Kidney epithelial cell (primary cell): ENCODE measurements around the gene GALK1. TPM values are rescaled to one million over a fixed set of nuclear protein-coding genes. Genes with fewer than 3 reads are reported as not detected.

Source experiments
- DNase-seq: peaks from one replicate; pipeline ENCODE4 v3.0.0-alpha.2; 2010; ENCODE audit warnings: low read depth
- H3K27me3 ChIP-seq: 2 replicates; pipeline ENCODE4 v1.6.0; 2011; ENCODE audit warnings: low read length; ENCODE audit not compliant: control insufficient read depth, insufficient read depth
- H3K36me3 ChIP-seq: 2 replicates; pipeline ENCODE4 v1.5.1; 2011; ENCODE audit warnings: low read length; ENCODE audit not compliant: control insufficient read depth, insufficient read depth
- H3K4me3 ChIP-seq: 2 replicates; pipeline ENCODE4 v1.5.1; 2011; ENCODE audit warnings: low read depth, mild to moderate bottlenecking, control low read depth, low read length
- total RNA-seq: library from RNA; depleted of rRNA; stranded (reverse); fragments of >200 nt; gene quantifications from 2 replicates; pipeline ENCODE4 v1.2.3, GENCODE V29; 2015
- TF ChIP-seq, protein P1 (sequence below): IDR thresholded peaks from 2 replicates; pipeline ENCODE4 v1.5.1; 2011; ENCODE audit warnings: mild to moderate bottlenecking, moderate library complexity, low read length, control low read depth, inconsistent platforms; ENCODE audit not compliant: insufficient read depth, poor library complexity, severe bottlenecking

Gene GALK1
- total RNA-seq, 1 donor from 2014 or later, result 21.2 TPM

DNA sequence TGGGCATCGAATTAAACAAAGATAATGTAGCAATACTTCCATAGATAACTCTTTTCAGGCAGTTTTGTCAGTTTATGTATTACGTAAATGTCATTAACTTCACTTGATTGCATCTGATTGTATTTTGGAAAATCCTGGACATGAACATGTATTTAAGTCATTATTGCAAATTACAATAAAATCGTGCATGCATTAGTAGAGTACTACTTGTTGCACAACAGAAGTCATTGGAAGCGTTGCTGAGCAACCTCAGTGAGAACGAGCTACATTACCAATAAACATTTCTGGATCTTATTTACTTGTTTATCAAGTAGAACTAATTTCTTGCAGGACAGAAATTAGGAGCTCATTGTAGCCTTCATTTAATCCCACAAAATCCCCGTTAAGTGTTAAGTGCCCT, 26.3 kb upstream of the GALK1 start:
- H3K36me3 ChIP-seq, result peaks cover 2% of the 10 kb centered on the region
- TF ChIP-seq, protein P1, sequence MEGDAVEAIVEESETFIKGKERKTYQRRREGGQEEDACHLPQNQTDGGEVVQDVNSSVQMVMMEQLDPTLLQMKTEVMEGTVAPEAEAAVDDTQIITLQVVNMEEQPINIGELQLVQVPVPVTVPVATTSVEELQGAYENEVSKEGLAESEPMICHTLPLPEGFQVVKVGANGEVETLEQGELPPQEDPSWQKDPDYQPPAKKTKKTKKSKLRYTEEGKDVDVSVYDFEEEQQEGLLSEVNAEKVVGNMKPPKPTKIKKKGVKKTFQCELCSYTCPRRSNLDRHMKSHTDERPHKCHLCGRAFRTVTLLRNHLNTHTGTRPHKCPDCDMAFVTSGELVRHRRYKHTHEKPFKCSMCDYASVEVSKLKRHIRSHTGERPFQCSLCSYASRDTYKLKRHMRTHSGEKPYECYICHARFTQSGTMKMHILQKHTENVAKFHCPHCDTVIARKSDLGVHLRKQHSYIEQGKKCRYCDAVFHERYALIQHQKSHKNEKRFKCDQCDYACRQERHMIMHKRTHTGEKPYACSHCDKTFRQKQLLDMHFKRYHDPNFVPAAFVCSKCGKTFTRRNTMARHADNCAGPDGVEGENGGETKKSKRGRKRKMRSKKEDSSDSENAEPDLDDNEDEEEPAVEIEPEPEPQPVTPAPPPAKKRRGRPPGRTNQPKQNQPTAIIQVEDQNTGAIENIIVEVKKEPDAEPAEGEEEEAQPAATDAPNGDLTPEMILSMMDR, result no peak
- H3K4me3 ChIP-seq, result no peak overlapping the region
- no peaks in the 10 kb centered on the region for H3K27me3 ChIP-seq
- DNase-seq, result no peak

- TF ChIP-seq, protein P1, result no peak
- H3K36me3 ChIP-seq, result no peaks in the 10 kb centered on the region
- no peaks in the 10 kb centered on the region for H3K27me3 ChIP-seq
- H3K4me3 ChIP-seq, result peak overlapping the region; percentile 70
- DNase-seq, result no peak
These were observed 20.3 kb upstream of the GALK1 start for GRCh38 chr17:75785016-75785890.

DNA sequence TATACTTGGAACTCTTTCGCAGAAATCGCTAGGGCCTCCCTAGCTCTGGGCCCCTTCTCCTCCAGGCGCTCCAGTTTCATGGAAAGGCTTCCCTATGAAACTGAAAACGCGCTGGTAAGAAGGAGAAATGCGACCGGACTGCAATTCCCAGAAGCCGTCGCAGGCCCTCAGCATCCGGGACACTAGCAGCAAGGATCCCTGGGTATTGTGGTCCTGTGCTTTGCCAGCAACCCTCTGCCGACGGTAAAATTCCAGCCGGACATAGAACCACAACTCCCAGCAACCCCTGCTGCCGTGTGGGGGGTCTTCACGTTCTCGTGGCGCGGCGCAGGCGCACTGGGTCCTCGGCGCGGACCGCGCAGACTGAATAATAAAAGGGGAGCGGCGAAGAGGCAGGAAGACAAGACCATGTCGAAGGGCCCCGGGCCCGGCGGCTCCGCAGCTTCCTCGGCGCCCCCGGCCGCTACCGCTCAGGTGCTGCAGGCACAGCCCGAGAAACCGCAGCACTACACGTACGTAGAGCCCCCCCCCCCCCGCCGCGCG, 19.6 kb upstream of the GALK1 start, which contains the start of gene UNK:
Gene UNK, plus strand, starts transcription at position 334 of the 543 bp plus-strand sequence. Its CDS starts 75 bp downstream, at position 409.
- TF ChIP-seq, protein P1, result no peak
- H3K4me3 ChIP-seq, result peak within 1 kb of the TSS; percentile 70
- DNase-seq, result peak; percentile 96
- no peaks in the 10 kb centered on the region for H3K36me3 ChIP-seq
- H3K27me3 ChIP-seq, result no peaks in the 10 kb centered on the region

DNA sequence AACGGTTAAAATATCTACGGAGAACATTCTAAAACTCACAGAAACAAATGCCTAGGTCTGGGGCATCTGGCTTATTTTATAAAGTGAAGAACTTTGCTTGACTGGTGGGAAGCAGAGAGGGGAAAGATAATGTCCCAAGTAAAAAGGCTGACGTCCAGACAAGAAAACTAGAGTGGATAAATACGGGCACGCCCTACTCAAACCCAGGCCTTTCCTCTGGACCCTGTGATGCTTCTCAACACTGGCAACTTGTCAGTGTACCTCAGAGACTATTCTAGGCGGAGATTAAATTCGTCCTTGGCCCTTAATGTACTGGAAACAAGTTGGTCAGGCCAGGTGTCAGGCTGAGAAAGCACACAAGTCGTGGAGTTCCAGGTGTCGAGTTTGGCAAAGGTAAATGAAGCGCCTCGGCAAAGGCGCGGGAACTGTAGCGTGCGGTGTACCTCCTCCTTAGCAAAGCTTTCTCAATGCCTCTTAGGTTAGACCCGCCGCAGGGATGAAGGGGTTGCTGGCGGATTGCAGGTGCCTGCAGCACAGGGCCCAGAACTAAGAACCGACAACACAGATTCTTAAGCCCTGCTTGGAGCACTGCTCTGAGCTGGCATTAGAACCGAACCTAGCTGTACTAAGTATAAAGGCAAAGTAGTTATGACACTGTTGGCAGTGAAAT, 18.9 kb upstream of the GALK1 start:
- no peaks in the 10 kb centered on the region for H3K36me3 ChIP-seq
- H3K4me3 ChIP-seq, result peak overlapping the region; percentile 70
- H3K27me3 ChIP-seq, result no peaks in the 10 kb centered on the region
- DNase-seq, result no peak
- TF ChIP-seq, protein P1, result no peak

DNA sequence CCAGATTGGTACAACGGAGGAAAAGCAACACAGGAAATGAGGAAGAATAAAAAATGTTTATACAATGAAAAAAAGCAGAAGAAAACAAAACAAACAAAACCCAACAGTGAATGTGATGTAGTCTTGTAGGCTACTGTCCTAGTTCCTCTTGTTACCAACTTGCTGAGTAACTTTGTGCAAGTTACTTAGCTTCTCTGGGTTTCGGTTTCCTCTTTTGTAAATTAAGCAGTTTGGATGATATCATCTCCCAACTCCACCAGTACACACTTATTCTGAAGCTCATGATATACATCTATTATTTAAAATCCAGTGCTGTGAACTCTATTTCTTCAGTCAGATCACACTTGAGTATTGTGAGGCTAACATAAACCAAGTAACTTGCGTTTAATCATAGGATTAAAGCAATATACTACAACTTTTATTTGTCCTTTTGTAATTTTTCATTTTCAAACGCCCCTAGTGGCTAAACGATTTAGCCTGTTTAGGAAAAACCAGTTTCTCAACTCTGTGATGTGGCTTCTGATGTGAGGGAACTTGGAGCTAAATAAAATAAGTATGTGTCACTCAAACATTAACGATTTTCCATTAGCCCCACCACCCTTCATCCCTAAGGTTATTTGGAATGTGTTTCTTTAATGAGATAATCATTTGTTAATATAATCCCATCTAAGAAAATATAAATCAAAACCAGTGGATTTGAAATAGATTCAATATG, 18.2 kb upstream of the GALK1 start:
- TF ChIP-seq, protein P1, result peak; percentile 70
- no peak for DNase-seq
- H3K4me3 ChIP-seq, result no peak overlapping the region
- H3K36me3 ChIP-seq, result peaks cover 4% of the 10 kb centered on the region
- H3K27me3 ChIP-seq, result no peaks in the 10 kb centered on the region
